Measurements from ENCODE around the gene NFX1. TPM values are rescaled to one million over a fixed set of nuclear protein-coding genes. Genes with fewer than 3 reads are reported as not detected.
A peak's percentile ranks its signal among the peaks of the same experiment; 100 is the strongest.

NFX1 gene
- total RNA-seq, 1 experiment from 2014 or later: 40.0 TPM

GRCh38 chr9:33374634-33375237, 84.4 kb downstream of the NFX1 start:
- no peaks in the 10 kb centered on the region for H3K27me3 ChIP-seq (replicated peaks; ENCODE audit: insufficient read depth, low read depth, low read length, poor library complexity)
- intact Hi-C loops (cut with micrococcal nuclease; ENCODE audit: unreplicated experiment): loop anchor here (2.0 kb wide), 1 partner anchor 92 kb away; no protein-coding TSS in a partner anchor
- TF ChIP-seq CTCF (conservative IDR thresholded peaks at IDR 0.05; ENCODE audit: low read depth, low read length): peak; percentile 91
- TF ChIP-seq EZH2 (IDR thresholded peaks at IDR 0.05; ENCODE audit: borderline replicate concordance, low read depth, low read length, poor library complexity, severe bottlenecking): no peak
- no peaks in the 10 kb centered on the region for H3K9me3 ChIP-seq (ENCODE audit: low read depth, low read length, poor library complexity, severe bottlenecking)
- H3K27ac ChIP-seq (ENCODE audit: low read depth, low read length, poor library complexity, severe bottlenecking): no peak overlapping the region
- CTCF ChIA-PET: interaction anchor here (0.5 to 2.7 kb wide), 4 partner anchors 12 to 126 kb away, joined by 3 to 21 read pairs (median 4); no protein-coding TSS in a partner anchor
- POLR2A ChIA-PET (ENCODE audit: low non-redundant PET): no interaction called here
- H3K4me3 ChIP-seq (ENCODE audit: low read depth, low read length, poor library complexity, severe bottlenecking): no peak overlapping the region
- BruUV-seq (replicated peaks): no TSS peak
- DNase-seq (ENCODE audit: low spot score): peak; percentile 85
- no peaks in the 10 kb centered on the region for H3K4me1 ChIP-seq (ENCODE audit: insufficient read depth, low read length, poor library complexity, severe bottlenecking)
- H3K36me3 ChIP-seq (ENCODE audit: insufficient read depth, low read length, poor library complexity, severe bottlenecking): peaks cover 17% of the 10 kb centered on the region

DNA sequence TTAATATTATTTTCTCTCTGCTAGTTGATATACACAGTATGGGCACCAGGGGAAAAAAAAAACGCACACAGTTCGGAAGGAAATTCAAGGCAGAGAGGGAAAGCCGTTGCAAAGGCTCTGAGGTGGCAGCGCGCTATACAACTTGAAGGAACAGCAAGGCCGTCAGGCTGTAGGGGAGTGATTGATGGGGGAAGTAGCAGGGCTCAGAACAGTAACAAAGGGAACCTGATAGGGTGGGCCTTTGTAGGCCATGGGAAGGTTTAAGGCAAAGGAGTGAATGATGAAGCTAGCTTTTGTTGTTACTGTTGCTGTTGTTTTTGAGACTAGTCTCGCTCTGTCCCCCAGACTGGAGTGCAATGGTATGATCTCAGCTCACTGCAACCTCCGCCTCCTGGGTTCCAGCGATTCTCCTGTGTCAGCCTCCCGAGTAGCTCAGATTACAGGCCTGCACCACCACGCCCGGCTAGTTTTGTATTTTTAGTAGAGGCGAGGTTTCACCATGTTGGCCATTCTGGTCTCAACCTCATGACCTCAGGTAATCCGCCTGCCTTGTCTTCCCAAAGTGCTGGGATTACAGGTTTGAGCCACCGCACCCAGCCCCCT, 85.0 kb downstream of the NFX1 start:
- ChIA-PET CTCF (interaction anchor here (0.5 to 2.7 kb wide), 3 partner anchors 13 to 126 kb away, joined by 3 to 21 read pairs (median 4); no protein-coding TSS in a partner anchor), POLR2A (ENCODE audit: low non-redundant PET) (no interaction called here)
- intact Hi-C loops (cut with micrococcal nuclease; ENCODE audit: unreplicated experiment): loop anchor here (2.0 kb wide), 1 partner anchor 91 kb away; no protein-coding TSS in a partner anchor
- no peak overlapping the region for H3K4me3 ChIP-seq (ENCODE audit: low read depth, low read length, poor library complexity, severe bottlenecking)
- H3K27me3 ChIP-seq (replicated peaks; ENCODE audit: insufficient read depth, low read depth, low read length, poor library complexity): no peaks in the 10 kb centered on the region
- no TSS peak for BruUV-seq (replicated peaks)
- DNase-seq (ENCODE audit: low spot score): no peak
- peaks cover 11% of the 10 kb centered on the region for H3K36me3 ChIP-seq (ENCODE audit: insufficient read depth, low read length, poor library complexity, severe bottlenecking)
- H3K27ac ChIP-seq (ENCODE audit: low read depth, low read length, poor library complexity, severe bottlenecking): no peak overlapping the region
- no peaks in the 10 kb centered on the region for H3K4me1 ChIP-seq (ENCODE audit: insufficient read depth, low read length, poor library complexity, severe bottlenecking)
- no peak for TF ChIP-seq CTCF (conservative IDR thresholded peaks at IDR 0.05; ENCODE audit: low read depth, low read length)
- no peak for TF ChIP-seq EZH2 (IDR thresholded peaks at IDR 0.05; ENCODE audit: borderline replicate concordance, low read depth, low read length, poor library complexity, severe bottlenecking)
- H3K9me3 ChIP-seq (ENCODE audit: low read depth, low read length, poor library complexity, severe bottlenecking): no peaks in the 10 kb centered on the region

- TF ChIP-seq EZH2 (IDR thresholded peaks at IDR 0.05; ENCODE audit: borderline replicate concordance, low read depth, low read length, poor library complexity, severe bottlenecking) (no peak), CTCF (conservative IDR thresholded peaks at IDR 0.05; ENCODE audit: low read depth, low read length) (no peak)
- Histone ChIP-seq H3K27ac (ENCODE audit: low read depth, low read length, poor library complexity, severe bottlenecking) (no peak overlapping the region), H3K36me3 (ENCODE audit: insufficient read depth, low read length, poor library complexity, severe bottlenecking) (peaks cover 5% of the 10 kb centered on the region), H3K27me3 (replicated peaks; ENCODE audit: insufficient read depth, low read depth, low read length, poor library complexity) (no peaks in the 10 kb centered on the region), H3K4me1 (ENCODE audit: insufficient read depth, low read length, poor library complexity, severe bottlenecking) (no peaks in the 10 kb centered on the region), H3K9me3 (ENCODE audit: low read depth, low read length, poor library complexity, severe bottlenecking) (no peaks in the 10 kb centered on the region), H3K4me3 (ENCODE audit: low read depth, low read length, poor library complexity, severe bottlenecking) (no peak overlapping the region)
- no peak for DNase-seq (ENCODE audit: low spot score)
- ChIA-PET CTCF (interaction anchor here (2.7 kb wide), 1 partner anchor 91 kb away, joined by 21 read pairs; no protein-coding TSS in a partner anchor), POLR2A (ENCODE audit: low non-redundant PET) (no interaction called here)
- no TSS peak for BruUV-seq (replicated peaks)
- intact Hi-C loops (cut with micrococcal nuclease; ENCODE audit: unreplicated experiment): loop anchor here (2.0 kb wide), 1 partner anchor 91 kb away; no protein-coding TSS in a partner anchor
Measured at GRCh38 chr9:33375841-33376321, 85.6 kb downstream of the NFX1 start.
